SKM-1 (cell line): ENCODE results near the gene SFT2D2.

Source experiments
- DNase-seq: peaks from one replicate; lab custom pipeline; 2025; ENCODE audit not compliant: unreplicated experiment; lab: John Stamatoyannopoulos, UW

Gene SFT2D2

DNA sequence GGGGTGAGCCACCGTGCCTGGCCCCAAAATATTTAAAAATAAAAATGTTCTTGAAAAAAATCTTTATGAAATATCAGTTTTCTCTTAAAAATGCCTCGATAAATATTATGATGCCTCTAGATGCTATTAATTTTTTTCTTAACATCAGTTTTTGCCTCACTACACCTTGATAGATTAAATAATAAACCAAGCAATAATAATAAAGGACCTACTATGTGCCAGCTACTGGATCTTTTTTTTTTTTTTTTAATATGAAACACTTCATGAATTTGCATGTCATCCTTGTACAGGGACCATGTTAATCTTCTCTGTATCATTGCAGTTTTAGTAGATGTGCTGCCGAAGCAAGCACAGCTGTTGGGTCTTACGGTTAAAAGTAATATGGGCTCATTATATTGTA is 37.3 kb downstream of the SFT2D2 start:
- DNase-seq = no peak

DNA sequence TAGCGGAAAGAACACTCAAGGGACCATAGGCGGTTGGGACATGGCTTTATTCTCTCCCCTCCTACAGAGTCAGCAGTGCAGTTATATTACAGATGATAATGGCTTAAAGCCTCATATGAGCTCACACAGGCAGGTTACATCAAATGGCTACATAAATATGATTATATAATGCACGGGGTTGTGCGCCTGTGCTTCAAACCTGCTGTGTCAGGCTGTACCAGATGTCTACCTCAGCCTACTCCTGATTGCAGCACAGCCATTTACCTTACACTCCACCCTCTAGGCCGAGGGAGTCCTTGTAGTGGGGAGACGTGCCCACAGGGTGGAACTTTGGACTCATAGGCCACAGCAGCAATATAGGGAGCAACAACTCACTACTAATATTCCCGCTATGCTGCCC is 38.5 kb downstream of the SFT2D2 start:
- no peak for DNase-seq

DNA sequence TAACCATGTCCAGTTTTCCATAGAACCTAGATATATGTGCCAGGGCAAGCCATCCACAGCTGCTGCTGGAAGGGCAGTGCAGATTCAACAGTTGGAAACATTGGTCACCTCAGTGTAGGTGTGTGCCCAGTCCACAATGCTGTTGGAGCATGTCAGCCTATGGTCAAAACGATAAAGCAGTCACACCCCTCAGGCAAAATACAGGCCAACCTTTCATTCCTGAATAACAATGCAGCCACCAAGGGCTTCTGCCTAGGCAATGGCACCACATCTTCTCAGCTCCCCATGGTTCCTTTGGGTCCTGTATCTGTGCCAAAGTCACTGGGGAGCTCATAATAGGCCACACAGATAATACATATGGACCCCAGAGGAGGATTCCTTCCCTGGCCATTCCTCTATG is 39.8 kb downstream of the SFT2D2 start:
- no peak for DNase-seq

DNA sequence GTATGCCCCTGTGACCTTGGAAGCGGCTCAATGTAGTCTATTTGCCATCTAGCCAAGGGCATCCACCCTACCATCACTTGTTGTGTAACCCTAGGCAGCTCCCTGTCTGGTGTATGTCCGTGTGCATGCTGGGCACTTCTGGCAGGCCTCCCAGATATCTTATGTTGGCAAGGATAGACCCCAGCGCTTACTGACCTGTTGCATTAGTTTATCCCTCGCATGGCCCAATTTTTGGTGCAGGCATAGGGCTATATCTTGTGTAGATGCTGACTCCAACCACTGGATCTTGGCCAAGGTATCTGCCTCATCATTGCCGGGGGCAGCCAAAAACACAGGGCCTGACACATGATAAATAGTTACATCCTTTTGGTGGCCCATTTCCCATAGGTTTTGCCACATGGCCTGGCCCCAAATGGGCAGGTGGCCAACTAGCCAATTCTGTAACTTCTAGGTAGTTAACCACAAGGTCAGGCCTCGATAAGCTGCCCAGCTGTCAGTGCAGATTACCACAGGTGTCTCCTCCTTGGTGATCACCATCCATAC is 40.9 kb downstream of the SFT2D2 start:
- DNase-seq = no peak

DNA sequence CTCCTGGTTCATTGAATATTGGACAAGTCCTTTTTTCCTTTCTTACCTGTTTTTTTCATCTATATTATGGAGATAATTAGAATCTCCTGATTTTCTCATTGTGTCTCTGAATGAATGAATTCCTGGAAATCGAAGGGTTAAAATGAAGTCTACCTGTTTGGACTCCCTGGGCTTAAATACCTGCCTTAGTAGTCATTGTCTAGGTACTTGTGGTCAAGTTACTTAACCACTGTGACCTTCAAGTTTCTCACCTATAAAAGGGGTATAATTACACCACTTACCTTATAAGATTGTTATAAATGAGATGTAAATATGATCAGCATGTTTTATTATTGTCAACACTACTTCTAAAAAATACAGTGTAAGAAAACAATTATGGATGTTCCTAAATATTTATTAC is 45.8 kb downstream of the SFT2D2 start:
- no peak for DNase-seq

DNA sequence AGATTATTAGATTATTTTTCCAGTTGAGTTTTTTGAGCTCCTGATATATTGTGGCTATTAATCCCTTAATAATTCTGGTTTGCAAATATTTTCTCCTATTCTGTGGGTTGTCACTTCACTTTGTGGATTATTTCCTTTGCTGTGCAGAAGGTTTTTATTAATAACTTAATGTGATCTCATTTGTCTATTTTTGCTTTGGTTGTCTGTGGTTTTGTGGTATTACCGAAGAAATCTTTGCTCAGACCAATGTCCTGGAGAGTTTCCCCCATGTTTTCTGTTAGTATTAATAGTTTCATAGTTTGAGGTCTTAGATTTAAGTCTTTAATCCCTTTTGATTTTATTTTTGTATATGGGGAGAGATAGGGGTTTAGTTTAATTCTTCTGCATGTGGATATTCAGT is 47.8 kb downstream of the SFT2D2 start:
- DNase-seq = no peak

DNA sequence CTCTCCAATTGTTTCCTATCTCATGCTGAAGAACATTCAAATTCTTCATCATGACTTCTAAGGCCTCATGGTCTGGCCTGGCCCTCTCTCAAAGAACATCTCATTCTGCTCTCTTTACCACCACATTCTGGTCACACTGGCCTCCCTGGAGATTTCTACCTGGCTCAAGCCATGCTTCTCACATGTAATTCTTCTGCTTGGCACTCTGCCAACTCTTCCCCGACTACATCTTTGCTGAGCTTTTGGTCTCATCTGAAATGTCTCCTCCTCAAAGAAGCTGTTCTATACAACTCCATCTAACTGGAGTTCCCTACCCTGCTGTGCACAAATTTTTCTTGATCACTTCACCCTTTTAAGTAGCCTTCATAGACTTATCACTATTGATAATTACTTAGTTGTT is 53.4 kb downstream of the SFT2D2 start:
- no peak for DNase-seq

DNA sequence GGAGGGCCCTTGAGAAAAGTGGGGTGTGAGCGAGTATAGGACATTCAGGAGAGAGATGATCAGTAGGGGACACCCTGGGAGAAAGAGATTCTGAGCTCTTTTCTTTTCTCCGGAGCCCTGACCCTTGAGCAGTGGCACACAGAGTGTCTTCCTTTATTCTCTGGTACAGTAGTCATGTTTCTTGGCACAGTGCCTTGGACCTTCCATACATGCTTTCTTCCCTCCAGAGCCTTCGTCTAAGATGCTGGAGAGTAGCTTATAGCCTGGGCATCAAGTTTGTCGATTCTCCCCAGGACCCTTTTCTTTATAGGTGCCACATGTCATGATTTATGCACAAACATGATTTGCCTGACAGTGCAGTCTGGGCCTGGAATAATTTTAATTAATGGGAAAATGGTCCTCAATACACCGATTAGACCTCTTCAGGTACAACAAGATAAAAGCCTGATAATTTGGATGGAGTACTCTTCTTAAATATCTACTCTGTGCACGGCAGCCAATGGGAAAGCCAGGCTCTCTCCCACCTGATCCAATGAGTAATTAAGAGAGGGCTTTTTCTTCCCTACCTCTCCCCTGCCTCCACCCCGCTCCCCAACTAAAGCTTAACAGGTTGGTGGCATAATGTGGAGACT is 54.6 kb downstream of the SFT2D2 start, which contains the start of gene TBX19:
TSS of gene TBX19 (plus strand) at position 582 of the 632 bp plus-strand sequence. CDS start 214 bp downstream, outside the sequence.
- no peak for DNase-seq

DNA sequence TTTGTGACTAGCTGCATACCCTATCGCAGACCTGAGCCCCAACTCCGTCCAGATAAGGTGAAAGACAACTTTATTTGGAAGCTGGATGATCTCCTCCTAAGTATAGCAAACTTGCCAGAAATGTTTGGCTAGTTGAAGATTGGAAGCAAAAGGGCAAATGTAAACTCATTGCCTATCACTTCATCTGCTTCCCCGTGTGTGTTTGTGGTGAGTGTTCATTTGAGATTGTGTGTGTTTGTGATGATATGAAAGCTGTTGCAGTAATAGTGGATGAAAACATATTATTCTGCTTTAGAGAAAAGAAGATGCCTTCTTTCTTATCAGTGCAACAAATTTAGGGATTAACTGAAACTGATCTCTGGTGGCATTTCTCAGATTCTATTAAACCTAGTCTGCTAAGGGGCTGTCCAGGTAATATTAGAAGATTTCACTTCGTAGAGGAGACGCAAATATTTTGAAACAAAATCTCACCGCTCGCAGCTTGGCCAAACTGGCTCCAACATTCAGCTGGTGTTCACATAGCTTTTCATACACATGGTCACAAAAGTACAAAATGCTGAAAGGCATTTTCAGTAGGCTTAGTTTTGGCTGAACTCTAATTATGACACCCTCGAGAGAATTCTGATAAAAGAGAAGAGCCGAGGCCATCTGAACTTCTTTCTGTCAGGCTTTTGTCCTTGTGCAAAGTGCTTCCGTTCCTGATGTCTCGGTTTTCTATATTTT is 56.0 kb downstream of the SFT2D2 start:
- DNase-seq = no peak

DNA sequence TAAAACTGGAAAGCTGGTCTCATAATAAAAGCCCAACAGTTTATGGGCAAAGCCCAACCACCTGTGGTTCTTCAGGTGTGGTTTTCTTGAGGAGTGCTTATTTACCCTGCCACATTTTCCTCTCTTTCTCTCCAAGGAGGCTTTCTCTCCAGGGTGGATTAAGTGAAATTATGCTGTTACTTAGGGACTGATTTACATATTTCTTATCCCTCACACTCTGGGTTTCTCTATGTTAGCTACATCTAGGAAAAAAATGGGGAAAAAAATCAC is 59.7 kb downstream of the SFT2D2 start:
- DNase-seq = no peak

DNA sequence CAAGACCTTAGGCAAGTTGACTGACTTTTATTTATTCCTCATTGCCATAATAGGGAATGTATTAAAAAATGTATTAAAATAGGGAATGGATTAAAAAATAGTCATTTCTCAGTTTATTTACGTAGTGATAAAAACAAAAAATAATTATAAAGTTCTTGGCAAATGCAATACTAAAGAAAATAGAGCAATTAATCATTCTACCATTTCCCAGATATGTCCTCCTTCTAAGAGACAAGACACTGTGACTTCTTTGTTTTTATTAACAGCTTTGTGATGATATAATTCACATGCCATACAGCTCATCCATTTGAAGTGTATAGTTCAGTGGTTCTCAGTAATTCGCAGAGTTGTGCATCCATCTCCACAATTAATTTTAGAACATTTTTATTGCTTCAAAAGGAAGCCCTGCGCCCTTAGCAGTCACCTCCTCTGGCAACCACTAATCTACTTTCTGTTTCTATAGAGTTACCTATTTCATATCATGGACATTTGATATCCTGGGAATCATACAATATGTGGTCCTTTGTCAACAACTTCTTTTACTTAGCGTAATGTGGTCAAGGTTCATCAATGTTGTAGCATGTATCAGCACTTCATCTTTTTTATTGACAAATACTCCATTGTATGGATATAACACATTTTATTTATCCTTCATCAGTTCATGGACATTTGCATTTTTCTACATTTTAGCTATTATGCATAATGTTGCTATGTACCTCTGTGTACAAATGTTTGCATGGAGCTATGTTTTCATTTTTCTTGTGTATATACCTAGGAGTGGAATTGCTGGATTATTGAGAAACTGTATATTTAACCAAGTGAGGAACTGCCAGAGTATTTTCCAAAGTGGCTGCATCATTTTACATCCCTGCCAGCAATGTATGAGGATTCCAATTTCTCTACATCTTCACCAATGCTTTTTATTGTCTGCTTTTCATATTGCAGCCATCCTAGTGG is 60.4 kb downstream of the SFT2D2 start:
- DNase-seq = no peak

DNA sequence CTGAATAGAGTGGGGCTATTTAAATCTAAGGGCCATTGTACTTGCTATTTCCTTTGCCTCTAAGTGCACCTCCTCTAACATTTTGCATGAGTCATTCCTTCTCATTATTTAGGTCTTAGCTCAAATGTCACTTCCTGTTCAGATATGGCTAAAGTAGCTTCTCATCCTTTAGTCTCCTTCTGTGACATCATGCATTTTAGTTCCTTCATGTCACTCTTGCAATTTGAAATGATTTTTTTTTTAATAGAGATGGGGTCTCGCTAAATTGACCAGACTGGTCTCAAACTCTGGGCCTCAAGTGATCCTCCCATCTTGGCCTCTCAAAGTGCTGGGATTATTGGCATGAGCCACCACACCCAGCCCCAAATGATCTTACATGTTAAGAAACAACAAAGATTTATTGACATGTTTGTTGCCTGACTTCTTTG is 61.4 kb downstream of the SFT2D2 start:
- no peak for DNase-seq

DNA sequence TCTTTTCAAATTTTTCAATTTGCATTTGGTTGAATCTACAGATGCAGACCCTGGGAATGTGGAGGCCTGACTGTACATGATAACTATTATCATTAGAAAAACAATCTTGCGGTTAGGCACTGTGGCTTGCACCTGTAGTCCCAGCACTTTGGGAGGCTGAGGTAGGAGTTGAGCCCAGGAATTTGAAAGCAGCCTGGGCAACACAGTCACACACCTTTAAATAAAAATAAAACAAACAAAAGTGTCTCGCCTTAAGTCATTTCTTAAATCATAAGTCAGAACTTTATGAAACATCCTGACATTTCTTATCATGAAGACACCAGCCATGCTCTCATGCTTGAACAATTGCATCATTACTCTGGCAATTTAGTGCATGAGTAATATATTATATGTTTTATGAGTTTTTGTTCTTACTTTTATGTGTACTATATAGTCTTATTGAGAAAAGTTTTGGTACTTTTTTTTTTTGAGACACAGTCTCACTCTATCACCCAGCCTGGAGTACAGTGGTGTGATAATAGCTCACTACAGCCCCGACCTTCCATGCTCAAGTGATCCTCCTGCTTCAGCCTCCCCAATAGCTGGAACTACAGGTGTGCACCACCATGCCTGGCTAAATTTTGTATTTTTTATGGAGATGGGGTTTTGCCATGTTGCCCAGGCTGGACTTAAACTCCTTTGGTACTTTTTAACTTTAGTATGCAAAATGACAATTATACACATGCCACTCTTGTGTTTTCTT is 62.7 kb downstream of the SFT2D2 start:
- DNase-seq = no peak

DNA sequence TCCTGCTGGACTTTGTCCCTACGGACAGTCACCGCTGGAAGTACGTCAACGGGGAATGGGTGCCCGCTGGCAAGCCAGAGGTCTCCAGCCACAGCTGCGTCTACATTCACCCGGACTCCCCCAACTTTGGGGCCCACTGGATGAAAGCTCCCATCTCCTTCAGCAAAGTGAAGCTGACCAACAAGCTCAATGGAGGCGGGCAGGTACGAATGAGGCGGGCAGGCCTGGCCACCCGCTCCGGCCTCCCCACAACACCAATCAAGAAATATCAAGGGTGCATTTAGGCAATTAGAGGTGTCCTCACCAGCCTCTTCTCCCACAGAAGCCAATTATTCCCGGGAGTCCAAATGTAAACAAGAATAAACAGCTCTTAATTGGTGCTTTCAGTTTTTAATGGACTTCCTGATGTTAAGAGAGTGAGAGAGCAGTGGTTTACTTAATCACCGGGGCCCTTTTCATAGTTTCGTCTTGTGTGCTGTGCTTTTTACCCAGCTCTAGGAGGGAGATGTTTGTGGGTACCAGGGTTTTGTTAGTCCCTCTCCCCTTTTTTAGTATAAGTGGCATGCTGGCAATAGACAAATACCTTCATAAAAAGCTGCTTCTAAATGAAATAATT is 65.5 kb downstream of the SFT2D2 start:
- DNase-seq = no peak

DNA sequence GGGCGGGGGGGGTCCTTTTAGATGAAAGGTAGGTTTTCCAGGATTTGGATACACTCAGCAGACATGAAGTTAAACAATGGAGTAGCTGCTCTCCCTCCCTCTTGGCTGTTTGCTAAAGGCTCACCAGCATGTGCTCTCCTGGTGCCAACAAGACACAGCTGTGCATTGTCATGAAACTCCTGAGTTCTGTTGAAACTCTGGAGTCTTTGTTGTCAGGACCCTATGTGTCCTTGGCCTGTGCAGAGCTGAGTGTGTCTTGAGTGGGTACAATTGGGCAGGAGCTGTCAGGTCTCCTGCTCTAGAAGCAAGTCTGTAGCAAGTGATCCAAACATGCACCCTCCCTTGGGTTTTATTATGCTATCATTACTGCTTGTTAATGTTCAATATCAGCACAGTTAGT is 67.6 kb downstream of the SFT2D2 start:
- no peak for DNase-seq

DNA sequence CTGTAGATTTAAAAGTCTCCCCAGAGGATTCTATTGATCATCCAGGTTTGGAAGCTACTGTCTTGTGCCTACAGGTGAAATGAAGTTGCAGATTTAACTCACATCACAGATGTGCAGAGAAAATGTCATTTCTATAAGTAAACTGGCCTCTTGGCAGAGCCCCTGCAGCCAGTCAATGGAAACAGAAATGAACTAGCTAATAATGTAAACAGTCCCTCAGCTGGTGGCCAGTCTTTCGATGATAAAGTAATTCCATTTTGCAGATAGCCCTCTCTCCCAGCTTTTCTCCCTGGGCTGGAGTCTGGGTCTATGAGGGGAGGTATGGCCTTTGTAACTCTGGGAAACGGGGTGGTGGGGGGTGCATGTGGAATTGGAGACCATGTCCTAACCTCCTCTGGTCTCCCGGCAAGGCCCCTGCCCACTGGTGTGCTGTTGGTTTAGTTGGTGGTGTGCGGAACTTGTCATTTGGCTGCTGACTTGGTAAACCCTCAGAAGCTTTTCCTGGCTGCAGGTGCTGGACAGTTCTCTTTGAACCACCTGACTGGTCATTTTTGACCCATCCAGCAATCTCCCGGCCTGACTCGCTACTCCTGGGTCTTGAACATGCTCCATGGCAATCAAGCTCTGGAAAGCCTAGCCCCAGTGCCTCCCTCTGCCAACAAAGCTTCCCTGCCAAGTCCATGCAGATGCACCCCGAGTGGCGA is 69.8 kb downstream of the SFT2D2 start:
- no peak for DNase-seq

DNA sequence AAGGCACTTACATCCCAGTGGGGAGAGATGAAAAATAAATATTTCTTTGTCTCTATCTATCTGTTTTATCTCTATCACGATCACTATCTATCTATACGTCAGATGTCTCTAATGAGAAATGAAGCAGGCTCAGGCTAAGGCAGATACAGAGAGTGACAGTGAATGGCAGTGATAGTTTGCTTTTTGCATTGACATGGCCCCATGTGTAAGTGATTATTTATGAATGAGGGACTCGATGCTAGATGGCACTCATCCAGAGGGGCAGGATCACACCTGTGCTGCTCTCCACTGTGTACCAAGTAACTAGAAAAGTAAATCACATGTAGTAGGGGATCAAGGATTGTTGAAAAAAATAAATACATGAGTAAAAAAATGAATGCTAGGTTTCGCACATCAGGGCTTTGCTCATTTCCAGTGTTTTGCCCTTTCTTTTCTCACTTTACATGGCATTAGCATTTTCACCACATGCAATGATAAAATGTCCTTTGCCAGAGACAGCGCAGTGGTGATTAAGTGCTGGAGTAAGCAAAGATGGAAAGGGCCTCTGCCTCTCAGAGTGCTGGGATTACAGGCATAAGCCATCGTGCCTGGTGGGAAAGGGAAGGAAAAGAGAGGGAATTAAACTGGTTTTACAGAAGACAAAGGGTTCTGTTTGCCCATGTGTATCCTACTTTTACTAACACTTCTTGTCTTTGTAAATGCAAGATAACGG is 71.4 kb downstream of the SFT2D2 start:
- DNase-seq = no peak

DNA sequence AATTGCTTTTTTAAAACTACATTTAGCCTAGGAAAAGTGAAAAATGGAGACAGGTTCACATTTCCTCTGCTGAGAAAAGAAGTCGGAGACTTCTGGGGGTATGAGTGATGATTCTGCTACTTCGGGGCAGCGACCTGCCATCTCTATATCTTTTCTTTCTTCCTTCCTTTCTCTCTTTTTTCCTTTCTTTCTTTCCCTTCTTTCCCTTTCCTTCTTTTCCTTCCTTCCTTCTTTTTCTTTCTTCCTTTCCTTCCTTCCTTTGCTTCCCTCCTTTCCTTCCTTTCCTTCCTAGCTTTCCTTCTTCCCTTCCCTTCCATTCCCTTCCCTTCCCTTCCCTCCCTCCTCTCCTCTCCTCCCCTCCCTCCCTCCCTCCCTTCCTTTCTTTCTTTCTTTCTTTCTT is 72.6 kb downstream of the SFT2D2 start:
- no peak for DNase-seq

DNA sequence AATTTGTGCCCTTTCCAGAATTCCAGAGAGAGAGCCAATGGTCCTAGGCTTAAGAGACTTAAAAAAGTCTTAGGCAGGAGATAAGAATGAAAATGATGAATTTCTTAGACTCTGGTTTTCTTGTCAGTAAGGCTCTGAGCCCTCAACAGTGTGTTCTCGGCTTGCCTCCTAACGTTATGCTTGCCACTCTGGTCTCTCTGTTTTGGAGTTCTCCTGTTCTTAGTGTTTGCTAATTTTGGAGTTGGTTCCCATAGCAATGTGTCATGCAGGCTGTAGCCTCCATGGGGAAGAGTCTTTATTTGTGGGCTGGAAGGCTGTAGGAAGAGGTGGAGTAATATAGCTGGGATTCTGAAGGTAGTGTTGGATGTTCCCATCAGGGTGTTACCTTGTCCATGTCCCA is 74.8 kb downstream of the SFT2D2 start:
- no peak for DNase-seq
